GM12878 (cell line): ENCODE results near the gene ADAP1. TPM values are rescaled to one million over a fixed set of nuclear protein-coding genes. Genes with fewer than 3 reads are reported as not detected.
"Not testable (repeated sequence)": the region's sequence is repeated elsewhere in the genome, so short reads cannot be mapped to it uniquely, and the experiment has no call there.

Experiments used
- ATAC-seq: fragments of 200-7000 bp; cut with Tn5 transposase; 3 replicates; pipeline ENCODE4 v1.9.1; 2020; ENCODE audit warnings: mild to moderate bottlenecking, moderate library complexity
- BruUV-seq: library from RNA; stranded (reverse); fragments of 400-500 nt; replicated peaks from 2 replicates; lab custom pipeline; 2021; lab: Mats Ljungman, UMichigan
- CTCF ChIA-PET: fragments of 300-600 bp; sonication (Branson Sonifier 250); formaldehyde crosslinking; extraction: SDS; loops from one replicate; lab custom pipeline; 2021; ENCODE audit warnings: inconsistent platforms; lab: Yijun Ruan, JAX
- POLR2A ChIA-PET: fragments of 350-600 bp; formaldehyde crosslinking; extraction: SDS; loops from one replicate; lab custom pipeline; 2021; ENCODE audit warnings: inconsistent platforms; lab: Charles Lee
- RAD21 ChIA-PET: fragments of 300-600 bp; sonication (Branson Sonifier 250); formaldehyde crosslinking; loops from one replicate; lab custom pipeline; 2023; ENCODE audit warnings: antibody characterized with exemption; ENCODE audit not compliant: unreplicated experiment; lab: Charles Lee
- SMC1A ChIA-PET: fragments of 300-600 bp; sonication (Branson Sonifier 250); formaldehyde crosslinking; loops from one replicate; lab custom pipeline; 2023; ENCODE audit not compliant: unreplicated experiment, uncharacterized antibody; lab: Charles Lee
- DNase-seq: peaks from one replicate; pipeline ENCODE4 v3.0.0-alpha.2; 2011; ENCODE audit warnings: low read depth, low spot score
- FAIRE-seq: peaks from 3 replicates; lab custom pipeline; 2011; peaks lifted over from hg19 to GRCh38; lab: Jason Lieb, UNC
- H2AFZ ChIP-seq: 2 replicates; pipeline ENCODE4 v1.6.0; 2011; ENCODE audit warnings: low read depth, low read length, control low read depth; ENCODE audit not compliant: control insufficient read depth
- H3K27ac ChIP-seq: 2 replicates; pipeline ENCODE4 v1.5.1; 2011; ENCODE audit warnings: control low read depth; ENCODE audit not compliant: control insufficient read depth, insufficient read depth
- H3K27me3 ChIP-seq, 2 experiments: replicated peaks in 1 of 2; 2 replicates each; pipeline versions ENCODE4 v1.6.0 to v1.6.1; 2011; ENCODE audit warnings: low read length in 1 of 2; ENCODE audit not compliant: control insufficient read depth in 2 of 2, insufficient read depth in 2 of 2
- H3K36me3 ChIP-seq, 2 experiments: 2 replicates each; pipeline ENCODE4 v1.5.1; 2011; ENCODE audit warnings: low read length in 1 of 2; ENCODE audit not compliant: control insufficient read depth in 2 of 2, insufficient read depth in 2 of 2
- H3K4me1 ChIP-seq: 2 replicates; pipeline ENCODE4 v1.6.1; 2011; ENCODE audit warnings: mild to moderate bottlenecking, low read length, moderate library complexity, mixed read lengths; ENCODE audit not compliant: control insufficient read depth, insufficient read depth
- H3K4me2 ChIP-seq: 2 replicates; pipeline ENCODE4 v1.6.0; 2011; ENCODE audit warnings: control low read depth; ENCODE audit not compliant: control insufficient read depth, insufficient read depth
- H3K4me3 ChIP-seq: fragments of 200-600 bp; sonication (generic); 2 replicates; pipeline ENCODE4 v1.5.1; 2016
- H3K79me2 ChIP-seq: 2 replicates; pipeline ENCODE4 v1.6.0; 2011; ENCODE audit warnings: low read length; ENCODE audit not compliant: control insufficient read depth, insufficient read depth
- H3K9ac ChIP-seq: 2 replicates; pipeline ENCODE4 v1.8.0; 2011; ENCODE audit warnings: low read length, control low read depth, mixed read lengths; ENCODE audit not compliant: control insufficient read depth, insufficient read depth
- H3K9me3 ChIP-seq: replicated peaks from 3 replicates; pipeline ENCODE4 v1.5.1; 2011; ENCODE audit warnings: mild to moderate bottlenecking, low read length; ENCODE audit not compliant: control insufficient read depth, insufficient read depth
- H4K20me1 ChIP-seq: 2 replicates; pipeline ENCODE4 v1.6.0; 2011; ENCODE audit not compliant: control insufficient read depth, insufficient read depth
- HCFC1 ChIP-seq: fragments of 150-350 bp; IDR thresholded peaks from 2 replicates; pipeline ENCODE4 v1.6.1; 2014; ENCODE audit warnings: low read length
- SRF ChIP-seq, 2 experiments: IDR thresholded peaks; 2 replicates each; pipeline ENCODE4 v1.6.1; 2011; ENCODE audit warnings: low read depth in 2 of 2, low read length in 2 of 2, mild to moderate bottlenecking in 1 of 2, moderate library complexity in 1 of 2
- WGBS: methylation state at CpG from one replicate; pipeline ENCODE4 v1.1.6; 2016; ENCODE audit warnings: low lambda C conversion rate; ENCODE audit not compliant: insufficient replicate concordance, insufficient coverage; ENCODE audit errors: missing lambda C conversion rate; 5-methylcytosine and 5-hydroxymethylcytosine counted together
- in situ Hi-C: fragments of 300-500 bp; cut with MboI; formaldehyde crosslinking; loops from 9 replicates; pipeline ENCODE4 v1.14.3; 2018; ENCODE audit warnings: mixed read lengths
- intact Hi-C: fragments of 100-400 bp; cut with micrococcal nuclease; formaldehyde crosslinking; loops from one replicate; pipeline ENCODE4 v1.14.2; 2022; ENCODE audit not compliant: unreplicated experiment
- polyA plus RNA-seq, 11 experiments: library from polyadenylated mRNA; depleted of rRNA in 4 of 11; unstranded in 6 of 11; stranded (reverse) in 5 of 11; fragments of >200 nt; fragmentation: Nextera tagmentation in 4 of 11; fragmentation: Illumina TruSeq in 1 of 11; extraction: Ambion mirVana in 4 of 11; extraction: Trizol in 1 of 11; gene quantifications; 1 replicate in 1 of 11; 2 replicates in 10 of 11; pipeline versions ENCODE4 v1.2.1 to v1.2.3, GENCODE V29; 2011 to 2016; ENCODE audit warnings: inconsistent platforms in 2 of 11, missing spikeins in 2 of 11, low read depth in 1 of 11
- total RNA-seq, 4 experiments: library from RNA; depleted of rRNA in 3 of 4; stranded (reverse); fragments of >200 nt in 3 of 4; fragmentation: Illumina TruSeq in 1 of 4; extraction: Trizol in 1 of 4; gene quantifications; 2 replicates each; pipeline versions ENCODE4 v1.2.1 to v1.2.3, GENCODE V29; 2013 to 2021
- TF ChIP-seq, protein P1 (sequence below): fragments of 450-650 bp; IDR thresholded peaks from 2 replicates; pipeline ENCODE4 v1.6.1; 2016; ENCODE audit warnings: mild to moderate bottlenecking

ADAP1 gene
- total and polyA plus RNA-seq, 10 of the 15 experiments (the other 5 are each of a cell fraction or from before 2014, with no cell fraction given), result 0.22 to 44.2 (median 22.0) TPM; not detected in 1

- ChIA-PET POLR2A (interaction anchor here (1.4 kb wide), 1 partner anchor 23 kb away, joined by 3 read pairs; no protein-coding TSS in a partner anchor), RAD21 (interaction anchor here (0.8 to 1.2 kb wide), 2 partner anchors 25 to 85 kb away, joined by 3 read pairs; no protein-coding TSS in a partner anchor), SMC1A (interaction anchor here (1.9 kb wide), 1 partner anchor 64 kb away, joined by 8 read pairs; no protein-coding TSS in a partner anchor)
- H3K9ac ChIP-seq, H4K20me1 ChIP-seq, DNase-seq, H3K4me3 ChIP-seq, H3K4me2 ChIP-seq, H3K27me3 ChIP-seq, H2AFZ ChIP-seq, in situ Hi-C loops, H3K9me3 ChIP-seq, H3K36me3 ChIP-seq, H3K79me2 ChIP-seq, CTCF ChIA-PET, BruUV-seq, FAIRE-seq: not testable (repeated sequence)
- peak; percentile 55 for ATAC-seq
- peak overlapping the region; percentile 13; the same call in 1 of the 2 replicates for H3K27ac ChIP-seq
- WGBS, result 75% methylated on average over 10 of the region's 14 CpGs
- peak in 1 of 2 experiments; percentile 81; a peak in 2 of 4 replicates for TF ChIP-seq SRF (IDR thresholded peaks at IDR 0.05; ENCODE audit: low read depth in 2 of 2, low read length in 2 of 2)
- peak; percentile 17; the same call in 1 of the 2 replicates for TF ChIP-seq HCFC1
- TF ChIP-seq, protein P1, sequence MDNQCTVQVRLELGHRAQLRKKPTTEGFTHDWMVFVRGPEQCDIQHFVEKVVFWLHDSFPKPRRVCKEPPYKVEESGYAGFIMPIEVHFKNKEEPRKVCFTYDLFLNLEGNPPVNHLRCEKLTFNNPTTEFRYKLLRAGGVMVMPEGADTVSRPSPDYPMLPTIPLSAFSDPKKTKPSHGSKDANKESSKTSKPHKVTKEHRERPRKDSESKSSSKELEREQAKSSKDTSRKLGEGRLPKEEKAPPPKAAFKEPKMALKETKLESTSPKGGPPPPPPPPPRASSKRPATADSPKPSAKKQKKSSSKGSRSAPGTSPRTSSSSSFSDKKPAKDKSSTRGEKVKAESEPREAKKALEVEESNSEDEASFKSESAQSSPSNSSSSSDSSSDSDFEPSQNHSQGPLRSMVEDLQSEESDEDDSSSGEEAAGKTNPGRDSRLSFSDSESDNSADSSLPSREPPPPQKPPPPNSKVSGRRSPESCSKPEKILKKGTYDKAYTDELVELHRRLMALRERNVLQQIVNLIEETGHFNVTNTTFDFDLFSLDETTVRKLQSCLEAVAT, result peak; percentile 97
- TF ChIP-seq, all 136 proteins: peak for 3; not testable (repeated sequence) for 133
- intact Hi-C loops, result not testable (repeated sequence)
- H3K4me1 ChIP-seq, result peaks cover 21% of the 10 kb centered on the region
Observed at GRCh38 chr7:1001069-1001770, 46.7 kb upstream of the ADAP1 start.
